B cell (primary cell): ENCODE measurements around the gene TMEM63A. TPM values are rescaled to one million over a fixed set of nuclear protein-coding genes. Genes with fewer than 3 reads are reported as not detected.

Source experiments
- ATAC-seq: fragments of 200-7000 bp; cut with Tn5 transposase; one replicate; pipeline ENCODE4 v1.10.0; 2021; ENCODE audit warnings: low read depth, mild to moderate bottlenecking, moderate number of reproducible peaks, moderate library complexity
- CTCF ChIA-PET: fragments of 350-600 bp; sonication (Branson Sonifier 250); formaldehyde crosslinking; loops from one replicate; lab custom pipeline; 2021; ENCODE audit warnings: antibody characterized with exemption, inconsistent platforms; lab: Charles Lee
- POLR2A ChIA-PET: fragments of 350-600 bp; sonication (Branson Sonifier 250); formaldehyde crosslinking; loops from one replicate; lab custom pipeline; 2021; ENCODE audit warnings: antibody characterized with exemption; lab: Charles Lee
- DNase-seq: peaks from one replicate; pipeline ENCODE4 v3.0.0; 2013
- H2AFZ ChIP-seq: 2 replicates; pipeline ENCODE4 v1.6.1; 2012; ENCODE audit warnings: mild to moderate bottlenecking, low read depth, low read length; ENCODE audit not compliant: insufficient read depth, poor library complexity, severe bottlenecking
- H3K27ac ChIP-seq, 2 donors: 1 replicate in 1 of 2; 2 replicates in 1 of 2; pipeline ENCODE4 v1.5.1; 2012 to 2013; ENCODE audit warnings: low read length in 2 of 2, mild to moderate bottlenecking in 2 of 2, moderate library complexity in 1 of 2
- H3K27me3 ChIP-seq, 4 experiments: fragments of 200-600 bp in 1 of 4; sonication (generic) in 1 of 4; replicated peaks in 1 of 4; 1 replicate in 2 of 4; 2 replicates in 2 of 4; pipeline versions ENCODE4 v1.6.1 to v1.7.0; 2013 to 2016; ENCODE audit warnings: low read length in 3 of 4, mild to moderate bottlenecking in 2 of 4, mixed read lengths in 1 of 4, moderate library complexity in 1 of 4; ENCODE audit not compliant: insufficient read depth in 4 of 4, control insufficient read depth in 3 of 4; ENCODE audit errors: control extremely low read depth in 1 of 4
- H3K36me3 ChIP-seq, 2 experiments: replicated peaks in 1 of 2; 1 replicate in 1 of 2; 2 replicates in 1 of 2; pipeline versions ENCODE4 v1.6.1 to v1.7.1; 2013; ENCODE audit warnings: low read length in 1 of 2; ENCODE audit not compliant: insufficient read depth in 2 of 2, control insufficient read depth in 1 of 2; ENCODE audit errors: control extremely low read depth in 1 of 2, extremely low read depth in 1 of 2
- H3K4me1 ChIP-seq, 2 donors: fragments of 200-600 bp in 1 of 2; sonication (generic) in 1 of 2; 1 replicate in 1 of 2; 2 replicates in 1 of 2; pipeline versions ENCODE4 v1.5.1 to v1.6.1; 2013 to 2017; ENCODE audit warnings: low read length in 2 of 2; ENCODE audit not compliant: control insufficient read depth in 2 of 2, insufficient read depth in 2 of 2
- H3K4me2 ChIP-seq: replicated peaks from 2 replicates; pipeline ENCODE3; 2012; ENCODE audit warnings: mild to moderate bottlenecking, low read depth, low read length; ENCODE audit not compliant: poor library complexity, severe bottlenecking
- H3K4me3 ChIP-seq, 5 experiments: fragments of 200-600 bp in 1 of 5; sonication (generic) in 1 of 5; 1 replicate in 3 of 5; 2 replicates in 2 of 5; pipeline versions ENCODE4 v1.5.1 to v1.7.0; 2011 to 2016; ENCODE audit warnings: low read length in 4 of 5, mild to moderate bottlenecking in 4 of 5, low read depth in 2 of 5, control low read depth in 1 of 5, moderate library complexity in 1 of 5; ENCODE audit not compliant: insufficient read depth in 1 of 5; ENCODE audit errors: control extremely low read depth in 1 of 5, extremely low read depth in 1 of 5
- H3K79me2 ChIP-seq: fragments of 200-600 bp; sonication (generic); one replicate; pipeline ENCODE4 v1.6.0; 2016; ENCODE audit warnings: low read length; ENCODE audit not compliant: control insufficient read depth, insufficient read depth
- H3K9ac ChIP-seq: fragments of 200-600 bp; sonication (generic); 2 replicates; pipeline ENCODE4 v1.6.1; 2017; ENCODE audit warnings: mild to moderate bottlenecking, low read length, moderate library complexity
- H3K9me3 ChIP-seq, 3 donors: one replicate each; pipeline versions ENCODE4 v1.6.1 to v1.7.1; 2013; ENCODE audit warnings: low read length in 2 of 3; ENCODE audit not compliant: control insufficient read depth in 2 of 3, insufficient read depth in 1 of 3; ENCODE audit errors: control extremely low read depth in 1 of 3
- H4K20me1 ChIP-seq: 2 replicates; pipeline ENCODE4 v1.6.0; 2012; ENCODE audit warnings: mild to moderate bottlenecking, low read length; ENCODE audit not compliant: insufficient read depth, control insufficient read depth, poor library complexity, severe bottlenecking
- H3K27ac Mint-ChIP-seq: one replicate; pipeline ENCODE4 v1.8.0; 2021; ENCODE audit warnings: mixed read lengths
- H3K27me3 Mint-ChIP-seq: one replicate; pipeline ENCODE4 v1.8.0; 2021; ENCODE audit warnings: mixed read lengths
- H3K4me1 Mint-ChIP-seq: one replicate; pipeline ENCODE4 v1.8.0; 2021; ENCODE audit warnings: mixed read lengths
- H3K4me3 Mint-ChIP-seq: one replicate; pipeline ENCODE4 v1.8.0; 2021; ENCODE audit warnings: mixed read lengths
- H3K9me3 Mint-ChIP-seq: one replicate; pipeline ENCODE4 v1.8.0; 2022; ENCODE audit warnings: mixed read lengths; ENCODE audit not compliant: insufficient read depth
- EZH2 ChIP-seq: IDR thresholded peaks from 2 replicates; pipeline ENCODE4 v1.6.1; 2012; ENCODE audit warnings: borderline replicate concordance, low read depth, mild to moderate bottlenecking, moderate library complexity, low read length; ENCODE audit not compliant: insufficient read depth, poor library complexity, severe bottlenecking
- WGBS: methylation state at CpG from one replicate; pipeline ENCODE4 v1.1.5; 2013; ENCODE audit warnings: missing lambda C conversion rate; ENCODE audit not compliant: insufficient coverage; 5-methylcytosine and 5-hydroxymethylcytosine counted together
- intact Hi-C: fragments of 100-400 bp; cut with micrococcal nuclease; formaldehyde crosslinking; loops from one replicate; pipeline ENCODE4 v1.10.0; 2022
- polyA plus RNA-seq: library from polyadenylated mRNA; depleted of rRNA; stranded (reverse); fragments of >200 nt; gene quantifications from 2 replicates; pipeline ENCODE4 v1.2.3, GENCODE V29; 2012
- total RNA-seq, 2 donors: library from RNA; stranded (reverse); fragments of 120-200 nt in 1 of 2; gene quantifications; 1 replicate in 1 of 2; 2 replicates in 1 of 2; pipeline versions ENCODE4 v1.2.3 to v1.2.4, GENCODE V29; 2013 to 2022
- TF ChIP-seq, protein P1 (sequence below): fragments of 200-600 bp; IDR thresholded peaks from one replicate; pipeline ENCODE4 v1.8.0; 2022; ENCODE audit warnings: antibody characterized with exemption, mild to moderate bottlenecking

The TMEM63A gene
- total and polyA plus RNA-seq, 2 donors (not counting 1 experiment from before 2014, with no cell fraction given) = 209 to 238 TPM

DNA sequence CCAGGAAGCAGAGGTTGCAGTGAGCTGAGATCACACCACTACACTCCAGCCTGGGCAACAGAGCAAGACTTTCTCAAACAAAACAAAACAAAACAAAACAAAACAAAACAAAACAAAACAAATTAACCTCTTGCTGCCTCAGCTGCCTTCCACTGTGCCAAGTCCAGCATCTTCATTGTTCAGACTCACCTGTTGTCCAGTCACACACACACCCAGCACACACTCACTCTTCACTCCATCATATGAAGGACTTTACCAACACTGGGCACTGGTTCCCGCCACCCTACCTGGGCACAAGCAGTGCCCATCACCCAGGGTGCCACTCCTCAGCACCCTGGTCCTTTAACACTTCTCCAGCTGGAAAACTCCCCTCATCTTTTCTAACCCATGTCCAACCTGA, 27.3 kb upstream of the TMEM63A start:
- Histone ChIP-seq H3K27ac (no peak overlapping the region), H3K36me3 (peaks cover 0 to 4% of the 10 kb centered on the region in 2 experiments), H3K79me2 (no peaks in the 10 kb centered on the region), H3K9ac (no peak overlapping the region), H3K9me3 (peaks cover 0 to 4% (median 0%) of the 10 kb centered on the region in 3 donors), H3K4me2 (peak overlapping the region; percentile 30), H2AFZ (no peak overlapping the region), H3K4me1 (peaks cover 24 to 28% of the 10 kb centered on the region in 2 donors), H3K27me3 (no peaks in the 10 kb centered on the region), H4K20me1 (no peaks in the 10 kb centered on the region), H3K4me3 (no peak overlapping the region)
- intact Hi-C loops = no loop called here
- POLR2A ChIA-PET = interaction anchor here (0.6 to 1.6 kb wide), 3 partner anchors 27 to 132 kb away, joined by 3 to 6 read pairs (median 4); partner anchors contain the start of genes SRP9 and TMEM63A
- H3K9me3 Mint-ChIP-seq = no peaks in the 10 kb centered on the region
- H3K4me3 Mint-ChIP-seq = no peak overlapping the region
- no peaks in the 10 kb centered on the region for H3K27me3 Mint-ChIP-seq
- no peak for DNase-seq
- CTCF ChIA-PET = interaction anchor here (0.7 to 4.3 kb wide), 13 partner anchors 8 to 433 kb away, joined by 3 to 59 read pairs (median 9); partner anchors contain the start of genes LEFTY1, SRP9 and TMEM63A
- H3K27ac Mint-ChIP-seq = peak overlapping the region; percentile 60
- peaks cover 20% of the 10 kb centered on the region for H3K4me1 Mint-ChIP-seq
- no peak for ATAC-seq
- WGBS = 100% methylated on average over 1 of the region's 1 CpG
- TF ChIP-seq EZH2 = no peak
- TF ChIP-seq, protein P1, sequence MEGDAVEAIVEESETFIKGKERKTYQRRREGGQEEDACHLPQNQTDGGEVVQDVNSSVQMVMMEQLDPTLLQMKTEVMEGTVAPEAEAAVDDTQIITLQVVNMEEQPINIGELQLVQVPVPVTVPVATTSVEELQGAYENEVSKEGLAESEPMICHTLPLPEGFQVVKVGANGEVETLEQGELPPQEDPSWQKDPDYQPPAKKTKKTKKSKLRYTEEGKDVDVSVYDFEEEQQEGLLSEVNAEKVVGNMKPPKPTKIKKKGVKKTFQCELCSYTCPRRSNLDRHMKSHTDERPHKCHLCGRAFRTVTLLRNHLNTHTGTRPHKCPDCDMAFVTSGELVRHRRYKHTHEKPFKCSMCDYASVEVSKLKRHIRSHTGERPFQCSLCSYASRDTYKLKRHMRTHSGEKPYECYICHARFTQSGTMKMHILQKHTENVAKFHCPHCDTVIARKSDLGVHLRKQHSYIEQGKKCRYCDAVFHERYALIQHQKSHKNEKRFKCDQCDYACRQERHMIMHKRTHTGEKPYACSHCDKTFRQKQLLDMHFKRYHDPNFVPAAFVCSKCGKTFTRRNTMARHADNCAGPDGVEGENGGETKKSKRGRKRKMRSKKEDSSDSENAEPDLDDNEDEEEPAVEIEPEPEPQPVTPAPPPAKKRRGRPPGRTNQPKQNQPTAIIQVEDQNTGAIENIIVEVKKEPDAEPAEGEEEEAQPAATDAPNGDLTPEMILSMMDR = no peak

DNA sequence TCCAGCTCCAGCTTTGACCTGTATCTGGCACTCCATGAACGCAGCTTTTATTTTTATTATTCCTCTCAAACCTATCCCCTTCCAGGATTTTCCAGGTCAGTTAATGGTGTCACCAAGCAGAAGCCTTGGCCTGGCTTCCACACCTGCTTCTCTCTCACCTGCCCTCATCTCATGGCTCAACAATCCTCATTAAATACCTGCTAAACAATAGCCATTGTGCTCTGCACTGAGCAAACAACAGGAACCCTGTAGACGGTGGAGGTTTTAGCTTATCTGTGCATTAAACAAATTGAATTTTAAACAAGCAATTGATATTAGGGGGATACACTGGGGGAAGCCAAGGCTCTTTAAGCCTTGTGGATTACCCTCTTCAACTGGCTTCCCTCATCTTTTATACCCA, 26.6 kb upstream of the TMEM63A start:
- 100% methylated on average over 1 of the region's 2 CpGs for WGBS
- POLR2A ChIA-PET = interaction anchor here (0.6 to 1.6 kb wide), 4 partner anchors 12 to 131 kb away, joined by 3 to 6 read pairs (median 4); partner anchors contain the start of genes SRP9 and TMEM63A
- Mint-ChIP-seq H3K27me3 (no peaks in the 10 kb centered on the region), H3K27ac (no peak overlapping the region), H3K4me1 (peaks cover 20% of the 10 kb centered on the region), H3K9me3 (no peaks in the 10 kb centered on the region), H3K4me3 (no peak overlapping the region)
- Histone ChIP-seq H3K79me2 (no peaks in the 10 kb centered on the region), H3K4me2 (no peak overlapping the region), H3K9ac (no peak overlapping the region), H3K27me3 (no peaks in the 10 kb centered on the region), H3K27ac (no peak overlapping the region), H4K20me1 (no peaks in the 10 kb centered on the region), H2AFZ (no peak overlapping the region), H3K36me3 (peaks cover 0 to 3% of the 10 kb centered on the region in 2 experiments), H3K9me3 (peaks cover 0 to 4% (median 0%) of the 10 kb centered on the region in 3 donors), H3K4me3 (no peak overlapping the region), H3K4me1 (peaks cover 24 to 28% of the 10 kb centered on the region in 2 donors)
- DNase-seq (no peak), ATAC-seq (no peak)
- TF ChIP-seq, protein P1 = no peak
- TF ChIP-seq EZH2 = no peak
- CTCF ChIA-PET = interaction anchor here (0.5 to 4.3 kb wide), 10 partner anchors 8 to 639 kb away, joined by 3 to 59 read pairs (median 10); partner anchors contain the start of genes LEFTY1, SRP9 and TMEM63A
- intact Hi-C loops = no loop called here
